ENCODE data around the gene SPOCK2.

GRCh38 chr10:72080042-72080975, 8.0 kb downstream of the SPOCK2 start:
- TF ChIP-seq, protein P1, sequence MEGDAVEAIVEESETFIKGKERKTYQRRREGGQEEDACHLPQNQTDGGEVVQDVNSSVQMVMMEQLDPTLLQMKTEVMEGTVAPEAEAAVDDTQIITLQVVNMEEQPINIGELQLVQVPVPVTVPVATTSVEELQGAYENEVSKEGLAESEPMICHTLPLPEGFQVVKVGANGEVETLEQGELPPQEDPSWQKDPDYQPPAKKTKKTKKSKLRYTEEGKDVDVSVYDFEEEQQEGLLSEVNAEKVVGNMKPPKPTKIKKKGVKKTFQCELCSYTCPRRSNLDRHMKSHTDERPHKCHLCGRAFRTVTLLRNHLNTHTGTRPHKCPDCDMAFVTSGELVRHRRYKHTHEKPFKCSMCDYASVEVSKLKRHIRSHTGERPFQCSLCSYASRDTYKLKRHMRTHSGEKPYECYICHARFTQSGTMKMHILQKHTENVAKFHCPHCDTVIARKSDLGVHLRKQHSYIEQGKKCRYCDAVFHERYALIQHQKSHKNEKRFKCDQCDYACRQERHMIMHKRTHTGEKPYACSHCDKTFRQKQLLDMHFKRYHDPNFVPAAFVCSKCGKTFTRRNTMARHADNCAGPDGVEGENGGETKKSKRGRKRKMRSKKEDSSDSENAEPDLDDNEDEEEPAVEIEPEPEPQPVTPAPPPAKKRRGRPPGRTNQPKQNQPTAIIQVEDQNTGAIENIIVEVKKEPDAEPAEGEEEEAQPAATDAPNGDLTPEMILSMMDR (conservative IDR thresholded peaks at IDR 0.05; ENCODE audit: low read length), result no peak
- no peak for TF ChIP-seq EZH2phosphoT487 (IDR thresholded peaks at IDR 0.05; ENCODE audit: borderline replicate concordance, low read depth, low read length)

All from OCI-LY7 (cell line).